RWPE2 (cell line): Measurements from ENCODE around the gene UBR4.

Source experiments
- ATAC-seq: fragments of 200-7000 bp; cut with Tn5 transposase; 3 replicates; pipeline ENCODE4 v1.9.1; 2021; ENCODE audit warnings: low read depth
- DNase-seq: peaks from one replicate; pipeline ENCODE4 v3.0.0-alpha.2; 2020; ENCODE audit warnings: low spot score
- H3K27ac ChIP-seq: fragments of 450-650 bp; 2 replicates; pipeline ENCODE4 v1.5.1; 2017; ENCODE audit warnings: mild to moderate bottlenecking; ENCODE audit not compliant: poor library complexity, severe bottlenecking
- H3K27me3 ChIP-seq: fragments of 250-450 bp; sonication (Bioruptor Pico); 2 replicates; pipeline ENCODE4 v1.5.1; 2021; ENCODE audit warnings: mild to moderate bottlenecking, moderate library complexity; ENCODE audit not compliant: insufficient read depth, poor library complexity, severe bottlenecking
- H3K36me3 ChIP-seq: fragments of 250-450 bp; sonication (Bioruptor Pico); 2 replicates; pipeline ENCODE4 v1.5.1; 2020; ENCODE audit warnings: low read depth, mild to moderate bottlenecking, moderate library complexity
- H3K4me1 ChIP-seq: fragments of 250-450 bp; sonication (Bioruptor Pico); 2 replicates; pipeline ENCODE4 v1.5.1; 2021; ENCODE audit warnings: mild to moderate bottlenecking, moderate library complexity; ENCODE audit not compliant: insufficient read depth, poor library complexity, severe bottlenecking
- H3K4me3 ChIP-seq: fragments of 250-450 bp; sonication (Bioruptor Pico); 2 replicates; pipeline ENCODE4 v1.5.1; 2021; ENCODE audit warnings: mild to moderate bottlenecking, moderate library complexity; ENCODE audit not compliant: severe bottlenecking
- H3K9me3 ChIP-seq: fragments of 250-450 bp; sonication (Bioruptor Pico); 2 replicates; pipeline ENCODE4 v1.5.1; 2021; ENCODE audit warnings: mild to moderate bottlenecking, moderate library complexity; ENCODE audit not compliant: severe bottlenecking
- TF ChIP-seq, protein P1 (sequence below): fragments of 450-650 bp; IDR thresholded peaks from one replicate; pipeline ENCODE4 v1.5.1; 2017; ENCODE audit warnings: mild to moderate bottlenecking, moderate library complexity; ENCODE audit not compliant: poor library complexity, severe bottlenecking

The UBR4 gene

DNA sequence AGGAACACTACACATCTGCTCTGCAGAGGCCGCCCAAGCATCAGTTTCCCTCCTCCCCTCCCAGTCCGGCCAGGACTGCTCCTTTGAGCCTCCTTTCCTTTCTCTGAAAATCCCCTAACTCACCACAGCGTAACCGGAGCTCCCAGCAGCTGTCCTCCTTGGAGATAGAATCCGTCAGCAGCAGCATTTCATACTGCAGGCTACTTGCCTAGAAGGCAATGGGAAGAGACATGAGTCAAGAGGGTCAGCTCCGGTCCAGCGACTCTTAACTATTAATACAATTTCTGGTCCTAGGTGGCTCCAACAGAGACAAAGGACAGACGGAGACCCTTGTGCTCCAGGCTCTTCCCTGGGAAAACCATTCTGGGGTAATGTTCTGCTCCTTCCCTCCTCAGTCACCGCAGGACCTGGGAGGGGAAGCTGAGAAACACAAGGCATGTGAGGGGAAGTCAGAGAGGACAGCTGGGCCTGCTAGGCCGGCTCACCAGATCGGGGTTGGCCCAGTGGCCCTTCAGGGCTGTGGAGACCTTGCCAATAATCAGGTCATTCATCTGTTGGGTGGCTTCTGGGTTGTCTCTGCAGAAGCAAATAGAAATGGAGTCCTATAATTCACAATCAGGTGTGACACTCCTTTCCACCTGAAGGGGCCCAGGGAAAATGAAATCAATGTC lies 99.7 kb downstream of the UBR4 start:
- Histone ChIP-seq H3K27ac (no peak overlapping the region), H3K4me1 (no peaks in the 10 kb centered on the region), H3K36me3 (peaks cover 100% of the 10 kb centered on the region), H3K27me3 (no peaks in the 10 kb centered on the region), H3K4me3 (no peak overlapping the region), H3K9me3 (no peaks in the 10 kb centered on the region)
- ATAC-seq: no peak
- TF ChIP-seq, protein P1, sequence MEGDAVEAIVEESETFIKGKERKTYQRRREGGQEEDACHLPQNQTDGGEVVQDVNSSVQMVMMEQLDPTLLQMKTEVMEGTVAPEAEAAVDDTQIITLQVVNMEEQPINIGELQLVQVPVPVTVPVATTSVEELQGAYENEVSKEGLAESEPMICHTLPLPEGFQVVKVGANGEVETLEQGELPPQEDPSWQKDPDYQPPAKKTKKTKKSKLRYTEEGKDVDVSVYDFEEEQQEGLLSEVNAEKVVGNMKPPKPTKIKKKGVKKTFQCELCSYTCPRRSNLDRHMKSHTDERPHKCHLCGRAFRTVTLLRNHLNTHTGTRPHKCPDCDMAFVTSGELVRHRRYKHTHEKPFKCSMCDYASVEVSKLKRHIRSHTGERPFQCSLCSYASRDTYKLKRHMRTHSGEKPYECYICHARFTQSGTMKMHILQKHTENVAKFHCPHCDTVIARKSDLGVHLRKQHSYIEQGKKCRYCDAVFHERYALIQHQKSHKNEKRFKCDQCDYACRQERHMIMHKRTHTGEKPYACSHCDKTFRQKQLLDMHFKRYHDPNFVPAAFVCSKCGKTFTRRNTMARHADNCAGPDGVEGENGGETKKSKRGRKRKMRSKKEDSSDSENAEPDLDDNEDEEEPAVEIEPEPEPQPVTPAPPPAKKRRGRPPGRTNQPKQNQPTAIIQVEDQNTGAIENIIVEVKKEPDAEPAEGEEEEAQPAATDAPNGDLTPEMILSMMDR: no peak
- DNase-seq: no peak

- Histone ChIP-seq H3K4me3 (no peak overlapping the region), H3K36me3 (peaks cover 98% of the 10 kb centered on the region), H3K27me3 (no peaks in the 10 kb centered on the region), H3K9me3 (no peaks in the 10 kb centered on the region), H3K4me1 (no peaks in the 10 kb centered on the region), H3K27ac (no peak overlapping the region)
- no peak for ATAC-seq
- no peak for DNase-seq
- TF ChIP-seq, protein P1: no peak
Observed at GRCh38 chr1:19109545-19109944, 100.5 kb downstream of the UBR4 start.

GRCh38 chr1:19101244-19101643 lies 108.8 kb downstream of the UBR4 start:
- Histone ChIP-seq H3K4me3 (no peak overlapping the region), H3K4me1 (no peaks in the 10 kb centered on the region), H3K27ac (no peak overlapping the region), H3K9me3 (no peaks in the 10 kb centered on the region), H3K36me3 (peaks cover 98% of the 10 kb centered on the region), H3K27me3 (no peaks in the 10 kb centered on the region)
- no peak for DNase-seq
- TF ChIP-seq, protein P1: no peak
- ATAC-seq: peak; percentile 27; the same call in 1 of the 3 replicates

DNA sequence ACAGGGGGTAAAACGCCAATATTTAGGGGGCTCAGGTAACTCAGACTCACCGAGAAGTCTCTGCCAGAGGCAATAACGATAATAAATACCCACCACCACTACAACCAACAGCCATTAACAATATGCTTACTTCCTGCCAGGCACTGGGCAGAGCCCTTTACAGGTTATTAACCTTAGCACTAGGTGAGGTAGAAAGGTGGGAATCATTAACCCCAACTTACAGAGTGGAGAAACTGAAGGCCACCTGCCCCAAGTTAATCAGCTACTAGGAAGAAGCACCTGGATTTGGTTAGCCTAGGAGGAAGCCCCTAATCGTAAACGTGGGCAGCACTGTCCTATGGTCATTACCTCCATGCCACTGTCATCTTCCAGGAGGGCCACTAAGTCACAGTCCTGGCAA lies 110.0 kb downstream of the UBR4 start:
- DNase-seq: no peak
- Histone ChIP-seq H3K27me3 (no peaks in the 10 kb centered on the region), H3K4me3 (no peak overlapping the region), H3K4me1 (no peaks in the 10 kb centered on the region), H3K36me3 (peaks cover 99% of the 10 kb centered on the region), H3K27ac (no peak overlapping the region), H3K9me3 (no peaks in the 10 kb centered on the region)
- TF ChIP-seq, protein P1: no peak
- no peak for ATAC-seq

DNA sequence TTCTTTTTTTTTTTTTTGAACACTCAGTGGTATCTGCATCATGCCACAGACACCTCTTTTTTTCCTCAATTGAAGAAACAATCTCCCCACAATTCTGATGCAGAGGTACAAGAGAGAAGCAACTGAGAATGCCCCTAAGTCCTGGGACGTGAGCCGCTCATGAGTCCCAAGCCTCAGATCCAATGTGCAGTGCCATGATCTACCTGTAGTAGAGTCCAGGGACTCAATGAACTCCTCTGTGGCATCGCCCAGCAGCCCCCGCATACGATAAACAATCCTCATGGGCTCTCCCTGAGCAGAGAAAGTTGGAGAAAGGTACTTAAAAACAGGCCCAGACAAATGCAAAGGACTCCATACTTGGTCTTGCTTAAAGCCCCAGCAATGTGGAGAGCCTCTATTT lies 113.1 kb downstream of the UBR4 start:
- no peak for DNase-seq
- no peaks in the 10 kb centered on the region for H3K9me3 ChIP-seq
- H3K4me3 ChIP-seq: no peak overlapping the region
- no peak overlapping the region for H3K27ac ChIP-seq
- TF ChIP-seq, protein P1: no peak
- H3K4me1 ChIP-seq: no peaks in the 10 kb centered on the region
- H3K36me3 ChIP-seq: peaks cover 100% of the 10 kb centered on the region
- H3K27me3 ChIP-seq: no peaks in the 10 kb centered on the region
- ATAC-seq: no peak
